NCI-H510A (cell line): Measurements from ENCODE around the gene E2F8.

Experiments
- DNase-seq: peaks from one replicate; lab custom pipeline; 2025; lab: John Stamatoyannopoulos, UW

E2F8 gene

GRCh38 chr11:19187114-19187832 is 53.5 kb downstream of the E2F8 start:
- DNase-seq, result no peak

- no peak for DNase-seq
Measured at GRCh38 chr11:19185516-19186052, 55.2 kb downstream of the E2F8 start.

- DNase-seq, result no peak
Measured at GRCh38 chr11:19185036-19185435, 55.7 kb downstream of the E2F8 start.

GRCh38 chr11:19183646-19184045 is 57.1 kb downstream of the E2F8 start:
- DNase-seq, result no peak

- DNase-seq, result no peak
Measured at GRCh38 chr11:19181531-19182261, 59.0 kb downstream of the E2F8 start.

GRCh38 chr11:19176629-19177186 is 64.0 kb downstream of the E2F8 start:
- no peak for DNase-seq
